Activated naive CD4-positive, alpha-beta T cell treated with anti-CD3 and anti-CD28 coated beads, Interleukin-2, amount 50 U/mL, for 72 hours (primary cell): Measurements from ENCODE around the gene USP9X. TPM values are rescaled to one million over a fixed set of nuclear protein-coding genes. Genes with fewer than 3 reads are reported as not detected.
"Not testable (repeated sequence)": the region's sequence is repeated elsewhere in the genome, so short reads cannot be mapped to it uniquely, and the experiment has no call there.

ENCODE experiments used
- ATAC-seq, 2 donors: fragments of 150-1000 bp; cut with Tn5 transposase; 2 replicates each; pipeline ENCODE4 v1.10.0; 2021; ENCODE audit warnings: mild to moderate bottlenecking in 2 of 2, moderate library complexity in 2 of 2
- DNase-seq, 2 donors: peaks; one replicate each; pipeline ENCODE4 v3.0.0; 2021 to 2022; ENCODE audit warnings: low spot score in 2 of 2
- H3K27ac Mint-ChIP-seq, 2 donors: one replicate each; pipeline ENCODE4 v1.8.0; 2022; ENCODE audit warnings: mild to moderate bottlenecking in 2 of 2, mixed read lengths in 2 of 2
- H3K36me3 Mint-ChIP-seq, 2 donors: one replicate each; pipeline ENCODE4 v1.8.0; 2022; ENCODE audit warnings: mixed read lengths in 2 of 2
- H3K9me3 Mint-ChIP-seq, 2 donors: one replicate each; pipeline ENCODE4 v1.8.0; 2022; ENCODE audit warnings: mixed read lengths in 2 of 2
- total RNA-seq, 2 donors: library from RNA; stranded (reverse); gene quantifications; one replicate each; pipeline ENCODE4 v1.2.3, GENCODE V29; 2022

USP9X gene
- total RNA-seq, 2 donors from 2014 or later, result 70.5 to 74.9 TPM

GRCh38 chrX:41275661-41276609 lies 190.7 kb downstream of the USP9X start:
- Mint-ChIP-seq H3K36me3 (no peaks in the 10 kb centered on the region), H3K27ac (peak overlapping the region; percentile 36 to 64), H3K9me3 (no peaks in the 10 kb centered on the region)
- DNase-seq (peak; percentile 38 to 60), ATAC-seq (peak; percentile 79 to 83)

GRCh38 chrX:41276661-41277506 lies 191.6 kb downstream of the USP9X start:
- DNase-seq (no peak), ATAC-seq (peak in 1 of 2 donors; percentile 41)
- Mint-ChIP-seq H3K9me3 (no peaks in the 10 kb centered on the region), H3K27ac (peak overlapping the region; percentile 36 to 64), H3K36me3 (no peaks in the 10 kb centered on the region)

GRCh38 chrX:41282307-41282706 lies 197.1 kb downstream of the USP9X start:
- not testable (repeated sequence) for H3K27ac Mint-ChIP-seq, DNase-seq, H3K36me3 Mint-ChIP-seq, H3K9me3 Mint-ChIP-seq, ATAC-seq

- not testable (repeated sequence) for H3K27ac Mint-ChIP-seq, ATAC-seq, H3K9me3 Mint-ChIP-seq, H3K36me3 Mint-ChIP-seq, DNase-seq
Measured at GRCh38 chrX:41285928-41286327, 200.7 kb downstream of the USP9X start.

Other genes starting within 250 kb of the USP9X start
- gene DDX3X, start 248.7 kb downstream of the USP9X start, total RNA-seq, result 100 to 1,000 TPM; 248 to 259 TPM